CD4-positive, alpha-beta T cell treated with Interleukin-6 for 4 hours (primary cell): ENCODE measurements around the gene TAS1R2.

Experiments
- DNase-seq: peaks from one replicate; pipeline ENCODE4 v3.0.0-alpha.2; 2020; ENCODE audit warnings: mixed read lengths

Gene TAS1R2

DNA sequence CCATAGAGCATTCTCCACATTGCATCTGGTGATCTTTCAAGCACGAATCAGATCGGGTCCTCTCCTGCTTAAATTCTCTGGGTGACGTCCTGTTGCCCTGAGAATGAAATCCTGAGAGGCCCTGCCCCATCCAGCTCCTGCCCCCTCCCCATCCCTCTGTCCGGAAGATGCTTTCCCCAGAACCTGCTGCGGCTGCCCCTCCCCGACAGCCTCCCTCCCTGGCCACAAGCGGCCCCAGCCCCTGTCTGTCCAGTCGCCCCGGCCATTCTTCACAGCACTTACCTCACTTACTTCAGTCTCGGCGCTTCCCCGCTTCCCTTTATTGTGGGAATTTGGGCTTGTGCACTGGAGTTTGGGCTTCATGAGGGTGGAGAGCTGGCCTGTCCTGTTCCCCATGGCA, 40.3 kb downstream of the TAS1R2 start:
- DNase-seq: no peak

DNA sequence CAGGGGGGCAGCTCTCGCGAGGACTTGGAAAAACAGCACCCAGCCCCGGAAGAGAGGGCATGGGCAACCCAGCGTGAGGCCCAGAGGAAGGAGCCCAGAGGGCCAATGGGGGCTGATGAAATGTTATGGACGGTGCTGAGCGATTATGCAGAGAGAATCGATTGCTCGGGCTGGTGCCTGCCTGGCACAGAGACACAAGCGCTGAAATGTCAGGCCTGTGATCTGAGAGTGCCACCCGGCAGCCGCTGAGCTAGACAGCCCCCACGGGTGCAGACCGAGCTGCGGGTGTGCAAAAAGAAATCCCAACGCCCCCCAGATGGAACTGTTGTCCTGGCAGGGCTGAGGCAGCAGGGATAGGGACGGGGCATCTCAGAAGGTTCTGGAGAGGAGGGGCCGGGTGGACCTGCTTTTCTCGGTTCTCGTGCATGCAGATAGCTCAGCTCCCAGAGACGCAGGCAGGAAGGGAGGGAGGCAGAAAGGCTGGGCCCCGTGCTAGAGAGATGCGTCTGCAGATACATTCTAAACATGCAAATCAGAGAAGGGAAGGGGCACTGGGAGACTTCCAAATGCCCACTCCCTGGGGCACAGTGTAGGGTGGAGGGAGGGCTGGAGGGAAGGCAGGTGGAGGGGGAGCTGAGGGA, 41.5 kb downstream of the TAS1R2 start:
- DNase-seq: no peak

DNA sequence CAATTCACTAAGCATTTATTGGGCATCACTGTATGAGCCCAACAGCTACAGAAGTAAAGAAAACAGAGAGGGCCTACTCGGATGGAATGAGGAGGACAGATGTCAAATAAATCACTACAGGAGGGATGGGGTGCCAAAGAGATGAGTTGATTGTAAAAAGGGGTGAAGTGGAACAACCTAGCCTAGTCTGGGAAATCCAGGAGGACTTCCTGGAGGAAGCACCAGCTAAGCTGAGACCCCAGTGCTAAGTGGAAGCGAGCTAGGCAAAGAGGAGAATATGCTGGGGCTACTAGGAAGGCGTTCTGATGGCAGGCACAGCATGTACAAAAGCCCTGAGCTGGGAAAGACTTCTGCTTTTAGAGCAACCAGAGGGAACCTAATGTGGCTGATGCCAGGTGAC, 42.1 kb downstream of the TAS1R2 start:
- no peak for DNase-seq

DNA sequence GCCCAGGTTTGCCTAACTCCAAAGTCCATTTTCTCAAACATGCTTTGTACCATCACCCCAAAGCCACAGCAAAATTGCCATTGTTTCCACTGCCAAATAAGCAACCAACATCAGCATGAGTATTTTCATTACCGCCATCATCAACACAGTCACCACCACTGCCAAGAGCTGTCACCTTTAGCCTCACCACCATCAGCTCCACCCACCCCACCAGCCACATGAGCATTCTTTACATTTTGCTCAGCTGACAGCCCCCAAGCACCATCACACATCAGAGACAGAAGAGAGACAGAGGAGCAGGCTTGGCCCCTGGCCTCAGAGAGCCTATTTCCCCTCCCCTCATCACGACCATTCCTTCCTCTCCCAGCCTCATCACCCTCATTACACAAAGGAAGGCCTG, 42.7 kb downstream of the TAS1R2 start:
- no peak for DNase-seq

DNA sequence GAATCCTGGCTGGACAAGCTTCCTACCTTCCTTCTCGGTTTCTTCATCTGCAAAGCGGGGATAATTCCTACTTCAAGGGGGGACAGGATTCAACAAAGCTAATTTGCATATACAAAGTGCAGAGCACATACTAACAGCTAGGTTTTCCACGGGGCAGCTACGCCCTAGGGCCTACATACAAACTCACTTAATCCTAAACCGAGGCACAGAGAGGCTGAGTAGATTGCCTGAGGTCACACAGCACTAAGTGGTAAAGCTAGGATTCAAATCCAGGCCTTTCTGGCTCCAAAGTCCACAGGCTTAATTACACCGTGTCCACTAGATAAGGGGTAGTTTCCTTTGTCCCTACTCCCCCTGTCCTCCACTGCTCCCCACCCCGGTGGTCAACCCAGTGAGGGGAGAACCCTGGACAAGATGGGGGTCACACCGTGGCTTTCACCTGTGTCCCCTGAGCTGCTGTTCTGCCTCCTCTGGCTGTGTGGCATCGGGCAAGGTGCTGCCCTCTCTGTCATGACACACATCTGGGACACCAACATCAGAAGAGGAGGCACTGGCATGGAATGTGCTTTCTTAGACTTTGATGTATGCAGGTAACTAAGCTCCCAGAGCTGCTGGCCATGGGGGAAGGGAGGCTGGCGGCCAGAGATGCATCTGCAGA, 44.5 kb downstream of the TAS1R2 start:
- no peak for DNase-seq

DNA sequence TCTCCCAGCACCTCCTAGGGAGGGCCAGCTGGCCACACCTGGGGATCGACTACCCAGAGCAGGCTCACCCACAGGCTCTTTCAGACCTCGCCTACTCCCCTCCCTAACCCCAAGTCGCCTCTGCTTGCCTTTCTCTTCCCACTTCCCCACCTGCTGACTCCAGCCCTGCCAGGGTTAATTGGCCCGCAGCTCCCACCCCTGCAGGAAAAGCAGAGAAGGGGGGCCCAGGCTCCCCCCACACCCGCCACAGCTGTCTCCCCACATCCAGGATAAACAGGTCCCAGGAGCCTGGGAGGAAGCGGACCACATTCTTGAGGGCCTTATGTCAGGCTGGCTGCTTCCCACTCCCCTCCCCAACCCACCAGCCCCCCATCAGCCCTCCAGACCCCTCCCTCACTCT, 45.0 kb downstream of the TAS1R2 start:
- DNase-seq: no peak

DNA sequence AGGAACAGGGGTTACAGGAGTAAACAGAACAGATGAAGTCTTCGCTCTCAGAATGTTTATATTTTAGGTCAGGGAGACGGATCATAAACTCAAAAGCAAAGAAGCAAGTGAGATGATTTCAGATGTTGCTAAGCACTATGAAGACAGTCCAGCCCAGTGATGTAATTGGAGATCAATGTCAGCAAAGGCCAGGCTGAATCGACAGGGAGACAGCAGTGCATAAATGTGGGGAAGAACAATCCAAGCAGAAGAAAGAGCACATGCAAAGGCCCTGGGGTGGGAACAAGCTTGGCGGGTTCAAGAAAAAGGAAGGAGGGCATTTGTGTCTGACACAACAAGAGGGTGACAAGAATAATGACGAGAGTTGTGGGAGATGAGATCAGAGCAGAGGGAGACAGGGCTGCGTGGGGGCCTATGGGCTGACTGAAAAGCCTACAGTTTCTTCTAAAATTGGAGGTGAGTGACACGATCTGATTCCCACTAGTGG, 47.0 kb downstream of the TAS1R2 start:
- DNase-seq: no peak

DNA sequence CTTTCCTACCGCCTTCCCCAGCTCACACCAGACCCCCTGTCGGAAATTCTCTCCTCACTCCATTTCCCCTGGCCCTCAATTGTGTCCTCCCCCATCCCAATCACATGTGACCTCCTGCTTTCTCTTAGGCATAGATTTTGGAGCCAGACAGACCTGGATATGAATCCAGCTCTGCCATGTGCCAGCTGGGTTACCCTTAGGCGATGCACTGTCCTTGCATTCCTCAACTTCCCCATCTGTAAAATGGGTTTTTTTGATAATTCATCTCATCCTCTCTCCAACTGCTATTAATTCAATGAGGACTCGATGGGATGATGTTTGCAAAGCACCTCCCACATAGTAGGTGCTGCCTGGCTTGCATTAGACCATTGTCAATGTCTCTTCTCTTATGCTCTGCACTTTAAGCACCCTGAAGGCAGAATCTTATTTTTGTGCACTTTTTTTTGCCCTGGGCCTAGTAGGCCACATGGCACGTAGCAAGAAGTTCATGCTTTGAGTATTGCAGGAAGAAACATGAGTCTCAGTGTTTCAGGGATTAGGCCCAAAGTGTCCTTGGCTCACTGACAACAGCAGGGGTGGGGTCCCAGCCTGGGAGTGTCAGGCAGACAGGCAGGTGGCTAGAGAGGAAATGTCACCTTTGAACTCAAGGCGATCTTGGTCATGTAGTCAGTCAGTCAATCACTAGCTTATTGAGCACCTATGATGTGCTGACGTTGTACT, 47.6 kb downstream of the TAS1R2 start:
- no peak for DNase-seq

DNA sequence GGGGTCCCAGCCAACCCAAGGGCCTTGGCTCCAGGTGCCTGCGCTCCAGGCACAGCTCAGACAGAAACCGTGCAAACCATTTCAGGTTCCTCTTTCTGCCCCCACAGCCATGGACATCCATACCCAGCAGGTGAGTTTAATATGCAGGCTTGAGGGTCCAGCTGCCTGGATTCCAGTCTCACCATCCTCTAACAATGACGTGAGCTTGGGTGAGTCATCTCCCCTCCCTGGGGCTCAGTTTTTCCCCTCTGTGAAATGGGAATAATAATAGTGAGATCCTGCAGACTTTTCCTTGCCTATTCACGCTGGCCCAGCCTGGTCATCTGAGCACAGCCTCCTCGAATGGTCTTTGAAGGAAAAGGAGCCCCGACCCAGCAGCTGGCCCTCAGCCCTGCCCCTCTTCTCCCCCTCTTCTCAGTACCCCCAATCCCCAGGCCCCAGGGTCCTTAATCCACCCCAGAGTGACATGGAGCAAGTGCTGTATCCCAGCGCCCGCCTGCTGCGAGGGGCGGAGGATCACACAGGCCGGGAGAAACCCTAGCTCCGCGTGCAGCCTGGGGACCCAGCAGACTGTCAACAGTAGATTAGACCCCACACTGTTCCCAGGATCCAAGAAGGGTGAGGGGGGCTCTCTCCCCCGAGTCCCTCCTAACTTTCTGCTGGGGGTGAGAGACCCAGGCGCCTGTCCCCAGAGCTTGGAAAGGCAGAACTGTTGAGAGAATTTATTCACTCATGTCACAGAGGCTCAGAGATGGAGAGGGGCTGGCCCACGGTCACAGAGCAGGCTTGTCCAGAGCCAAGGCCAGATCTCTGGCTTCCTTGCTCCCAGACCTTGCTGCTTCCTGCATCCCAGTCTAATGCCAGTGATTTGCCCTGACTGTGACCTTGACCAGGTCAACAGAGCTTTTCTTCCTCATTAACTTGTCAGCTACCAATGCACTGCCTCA, 49.2 kb downstream of the TAS1R2 start:
- no peak for DNase-seq

DNA sequence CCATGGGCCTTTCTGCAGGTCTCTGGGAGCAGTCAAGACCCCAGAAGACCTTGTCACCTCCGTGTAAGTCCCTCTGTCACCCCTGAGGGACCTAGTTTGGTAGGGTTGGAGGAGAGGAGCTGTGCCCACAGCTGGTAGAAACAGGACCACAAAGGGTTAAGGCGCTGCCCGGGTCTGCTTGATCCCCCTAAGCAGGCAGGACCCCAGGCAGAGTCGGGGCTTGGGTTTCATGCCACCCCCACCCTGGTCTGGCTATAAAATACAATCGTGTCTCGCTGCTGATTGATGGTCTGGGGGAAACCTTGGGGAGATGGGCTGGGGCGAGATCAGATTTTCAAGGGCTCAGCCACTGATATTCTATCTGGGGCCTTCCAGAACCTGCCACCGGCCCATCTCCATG, 50.9 kb downstream of the TAS1R2 start:
- no peak for DNase-seq

DNA sequence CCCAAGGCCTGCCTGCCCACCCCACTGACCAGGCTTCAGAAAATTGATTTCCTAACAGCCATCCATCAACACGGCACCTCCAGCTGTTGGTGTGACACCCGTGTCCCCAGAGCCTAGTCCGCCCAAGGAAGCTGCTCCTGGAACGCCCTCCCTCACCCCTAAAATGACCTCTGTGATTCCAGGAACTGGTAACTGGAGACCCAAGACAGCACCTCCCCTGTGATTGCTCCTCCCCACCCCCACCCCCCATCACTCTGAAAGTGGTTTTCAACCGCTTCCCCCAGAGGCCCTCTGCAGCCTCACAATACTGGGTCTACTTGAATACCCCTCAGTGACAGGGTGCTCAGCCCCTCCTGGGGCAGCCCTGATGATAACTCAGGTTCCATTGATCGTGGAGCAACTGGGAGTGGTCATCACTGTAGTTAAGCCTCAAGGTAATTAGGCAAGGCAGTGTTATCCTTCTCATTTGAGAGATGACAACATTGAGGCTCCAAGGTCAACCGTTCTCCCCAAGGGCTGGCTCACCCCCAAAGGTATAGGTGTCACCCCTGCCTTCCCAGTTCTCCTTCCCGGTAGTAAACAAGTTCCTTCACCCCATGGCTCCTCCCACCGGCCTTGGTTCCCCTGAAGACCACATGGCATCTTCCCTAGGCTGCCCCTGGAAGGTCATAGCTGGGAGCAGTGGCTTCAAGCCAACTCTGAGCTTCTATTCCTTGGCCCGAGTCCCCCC, 52.0 kb downstream of the TAS1R2 start:
- DNase-seq: no peak

DNA sequence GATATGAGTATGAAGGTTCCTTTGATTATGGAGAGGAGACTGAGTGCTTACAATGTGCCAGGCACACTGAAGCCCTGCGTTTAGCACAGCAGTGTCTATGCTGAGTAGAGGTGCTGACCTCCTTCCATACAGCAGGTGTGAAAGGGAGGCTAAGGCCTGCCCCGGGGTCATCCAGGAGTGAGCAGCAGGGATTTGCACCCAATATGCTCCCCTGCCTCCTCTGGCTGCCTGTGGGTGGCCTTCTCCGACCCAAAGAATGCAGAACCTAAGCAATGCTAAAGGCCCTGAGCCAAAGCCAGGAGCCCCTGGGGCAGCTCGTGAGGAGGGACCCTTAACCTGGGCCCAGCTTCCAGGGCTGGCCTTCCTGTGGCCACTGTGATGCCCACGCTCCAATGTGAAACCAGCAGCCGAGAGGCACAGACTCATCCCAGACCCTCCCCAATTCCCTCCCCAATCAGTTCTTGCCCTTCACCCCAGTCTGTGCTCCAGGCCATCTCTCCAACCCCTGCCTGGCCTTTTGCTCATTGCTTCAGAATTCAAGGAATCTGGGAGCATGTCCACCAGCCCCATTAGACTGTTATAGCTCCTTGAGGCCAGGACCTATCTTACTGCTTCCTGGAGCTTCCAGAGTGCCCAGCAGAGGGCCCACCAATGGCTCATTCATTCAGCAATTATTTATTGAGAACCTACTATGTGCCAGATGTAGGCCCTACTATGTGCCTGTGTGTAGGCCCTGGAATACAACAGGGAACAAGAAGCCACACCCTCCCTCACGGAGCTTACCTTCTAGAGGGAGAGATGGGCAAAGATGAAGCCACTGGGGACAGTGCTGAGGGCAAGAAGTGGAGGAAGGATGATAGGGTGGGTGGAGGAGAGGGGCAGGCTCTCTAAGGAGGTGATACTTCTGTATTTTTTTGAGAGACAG, 53.3 kb downstream of the TAS1R2 start:
- DNase-seq: no peak

DNA sequence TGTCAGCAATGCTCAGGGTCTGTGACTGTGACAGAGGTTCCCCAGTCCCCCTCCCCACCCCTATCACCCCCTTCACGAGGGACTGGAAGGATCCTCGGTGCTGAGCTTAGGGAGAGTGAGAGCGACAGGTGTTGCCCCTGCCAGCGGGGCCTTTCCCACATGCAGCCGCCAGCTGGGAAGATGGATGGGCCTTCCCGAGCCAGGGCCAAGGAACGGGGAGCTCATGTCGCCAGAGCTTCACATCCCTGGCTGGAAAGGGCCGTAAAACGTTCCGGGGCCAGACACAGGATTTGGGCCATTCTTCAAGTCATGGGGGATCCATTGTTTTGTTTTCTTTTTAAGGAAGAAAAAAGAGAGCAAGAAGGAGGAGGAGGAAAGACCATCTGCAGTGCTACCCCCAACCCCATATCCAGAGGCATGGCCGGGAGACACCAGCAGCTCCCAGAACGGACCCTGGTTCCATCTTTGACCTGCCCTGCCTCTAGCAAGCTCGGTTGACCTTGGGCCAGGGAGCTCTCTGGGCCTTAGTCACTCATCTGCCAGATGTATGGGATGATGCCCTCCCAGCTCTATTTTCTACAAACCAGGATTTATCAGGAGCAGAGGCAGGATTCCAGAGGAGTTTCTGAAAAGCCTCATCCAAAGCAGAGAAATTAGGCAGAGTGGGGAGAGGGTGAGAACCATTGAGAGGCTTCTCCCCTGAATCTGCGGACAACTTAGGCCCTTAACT, 54.1 kb downstream of the TAS1R2 start:
- no peak for DNase-seq

DNA sequence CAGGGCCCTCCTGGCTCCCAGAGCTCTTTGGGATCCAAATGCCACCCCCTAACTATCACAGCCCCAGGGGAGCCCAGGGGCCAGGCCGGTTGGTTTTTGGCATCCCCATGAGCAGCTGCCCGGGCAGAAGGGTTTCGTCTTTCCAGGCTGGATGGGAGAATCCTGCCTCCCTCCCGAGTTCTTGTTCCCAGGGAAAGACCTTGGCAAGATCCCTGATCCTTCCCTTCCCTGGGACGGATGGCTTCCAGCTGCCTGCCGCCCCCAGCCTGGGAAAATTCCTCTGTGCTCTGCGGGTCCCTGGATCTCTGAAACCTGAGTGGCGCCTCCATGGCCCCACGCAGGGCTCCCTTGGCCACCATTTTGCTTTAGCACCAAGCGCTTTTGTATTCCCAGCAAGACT, 55.6 kb downstream of the TAS1R2 start:
- no peak for DNase-seq

DNA sequence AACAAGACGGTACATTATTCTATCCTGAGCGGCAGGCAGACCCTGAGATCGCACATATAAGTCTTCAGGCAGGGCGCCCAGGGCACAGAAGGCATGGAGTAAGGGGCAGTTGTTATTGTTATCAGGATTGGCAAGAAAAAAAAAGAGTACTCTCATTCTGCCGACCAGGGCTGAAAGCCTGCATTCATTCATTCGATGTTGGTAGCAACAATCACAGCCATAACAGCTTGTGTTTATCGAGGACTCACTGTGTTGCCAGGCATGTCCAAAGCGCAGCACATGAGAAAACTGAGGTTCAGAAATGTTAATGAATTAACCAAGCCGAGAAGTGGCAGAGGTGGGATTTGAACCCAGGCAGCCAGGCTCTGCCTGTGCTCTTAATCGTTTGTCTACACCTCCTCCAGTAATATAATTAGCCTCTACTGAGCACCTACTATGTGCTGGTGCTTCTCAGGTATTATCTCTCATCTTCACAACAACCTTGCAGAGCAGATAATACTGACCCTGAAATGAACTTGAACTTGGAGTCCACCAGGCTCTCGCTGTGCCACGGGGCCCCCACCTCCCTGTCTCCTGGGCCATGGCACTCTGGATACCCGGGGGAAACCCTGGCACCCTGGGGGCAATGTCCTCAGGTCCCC, 56.2 kb downstream of the TAS1R2 start:
- DNase-seq: no peak

DNA sequence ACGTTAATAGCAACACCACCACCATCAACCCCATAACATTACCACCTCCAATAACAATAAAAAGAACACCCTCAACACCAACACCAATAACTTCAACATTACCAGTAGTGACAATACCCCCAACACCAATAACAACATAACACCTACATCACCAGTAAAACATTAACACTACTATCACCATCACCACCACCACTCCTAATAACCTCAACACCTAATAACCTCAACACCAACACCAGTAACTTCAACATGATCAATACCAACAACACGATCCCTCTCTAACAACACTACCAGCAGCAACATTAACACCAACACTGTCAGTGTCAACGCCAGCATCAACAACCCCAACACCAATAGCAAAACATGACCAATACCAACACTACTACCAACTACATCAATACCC, 57.2 kb downstream of the TAS1R2 start:
- DNase-seq: no peak

DNA sequence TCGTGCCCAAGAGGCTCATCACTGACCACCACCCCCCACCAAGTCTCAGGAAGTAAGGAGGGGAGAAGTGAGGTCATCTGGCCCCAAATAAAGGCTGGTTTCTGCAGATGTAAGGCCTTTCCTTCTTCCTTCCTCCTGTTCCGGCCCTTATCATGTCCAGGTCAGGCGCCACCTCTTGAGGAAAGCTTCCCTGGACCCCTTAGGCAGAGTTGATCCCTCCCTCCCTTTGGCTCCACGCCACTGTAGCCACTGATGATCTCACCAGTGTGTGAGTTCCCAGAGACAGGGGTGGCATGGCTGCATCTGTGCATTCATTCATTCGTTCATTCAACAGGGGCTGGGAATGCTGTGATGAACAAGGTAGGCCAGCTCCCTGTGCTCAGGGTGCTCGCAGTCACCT, 59.2 kb downstream of the TAS1R2 start:
- DNase-seq: no peak

DNA sequence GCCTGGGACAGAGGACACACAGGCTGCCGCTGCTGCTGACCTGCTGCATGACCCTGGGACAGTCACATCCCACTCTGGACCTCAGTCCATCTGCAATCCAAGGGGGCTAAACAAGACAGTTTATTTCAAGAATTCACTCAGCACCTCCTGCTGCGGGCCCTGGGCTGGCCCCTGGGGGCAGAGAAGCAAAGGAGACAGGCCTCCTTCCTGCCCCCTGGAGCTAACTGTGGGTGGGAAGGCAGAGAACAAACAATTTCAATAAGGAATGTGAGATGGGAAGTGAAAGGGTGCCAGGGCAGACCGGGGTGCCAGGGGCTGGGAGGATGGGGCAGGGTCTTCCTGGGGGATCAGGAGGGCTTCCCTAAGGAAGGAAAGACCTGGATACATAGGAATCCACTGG, 60.0 kb downstream of the TAS1R2 start:
- DNase-seq: no peak

DNA sequence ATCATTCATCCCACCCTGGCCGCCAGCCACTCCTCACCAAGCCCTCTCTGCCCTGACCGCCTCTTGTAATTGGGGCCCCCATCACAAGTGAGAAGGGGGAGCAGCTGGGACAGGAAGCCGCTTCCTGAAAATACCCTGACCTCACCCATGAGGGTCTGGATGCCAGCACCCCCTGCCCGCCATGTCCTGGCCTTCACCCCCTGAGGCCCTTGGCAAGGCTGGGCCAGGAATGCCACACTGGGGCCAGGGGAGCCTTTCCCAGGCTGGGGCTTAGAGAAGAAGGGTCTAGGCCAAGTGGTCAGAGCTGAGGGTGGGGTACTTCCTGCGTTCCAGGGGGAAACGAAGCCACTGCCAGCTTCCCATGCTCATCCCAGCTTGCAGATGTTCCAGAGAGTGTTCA, 60.5 kb downstream of the TAS1R2 start:
- no peak for DNase-seq

DNA sequence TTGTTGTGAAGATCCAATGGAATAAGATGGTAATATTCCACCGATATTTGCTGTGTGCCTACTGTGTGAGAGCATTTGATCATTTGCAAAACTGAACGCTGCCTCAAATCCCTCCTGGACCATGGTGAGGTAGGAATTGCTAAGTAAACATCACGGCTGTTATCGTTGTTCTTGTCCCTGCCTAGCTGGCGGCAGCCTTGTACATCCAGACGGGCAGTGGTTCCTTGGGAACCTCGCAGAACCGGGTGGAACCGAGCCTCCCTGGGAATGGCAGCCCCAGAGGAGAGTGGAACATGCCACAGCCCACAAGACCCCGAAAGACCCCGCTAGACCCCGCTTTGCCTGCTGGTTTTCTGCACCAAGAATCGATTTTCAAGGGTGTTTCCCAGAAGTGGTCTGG, 60.9 kb downstream of the TAS1R2 start:
- DNase-seq: no peak
